HG02678 (cell line): ENCODE data around the gene LZTS3.
"Not testable (repeated sequence)": the region's sequence is repeated elsewhere in the genome, so short reads cannot be mapped to it uniquely, and the experiment has no call there.

Experiments used
- ATAC-seq: cut with Tn5 transposase; IDR thresholded peaks from one replicate; pipeline ENCODE4 v1.9.1; 2021; ENCODE audit warnings: mild to moderate bottlenecking, moderate library complexity; ENCODE audit not compliant: unreplicated experiment

Gene LZTS3

GRCh38 chr20:3146732-3147341 is 26.5 kb downstream of the LZTS3 start:
- no peak for ATAC-seq

- ATAC-seq, result no peak
These were observed 31.6 kb downstream of the LZTS3 start for GRCh38 chr20:3141757-3142156.

GRCh38 chr20:3137492-3137891 is 35.9 kb downstream of the LZTS3 start:
- ATAC-seq, result no peak

- no peak for ATAC-seq
These were observed 37.8 kb downstream of the LZTS3 start for GRCh38 chr20:3135507-3136070.

- ATAC-seq, result no peak
These were observed 39.2 kb downstream of the LZTS3 start for GRCh38 chr20:3134151-3134550.

DNA sequence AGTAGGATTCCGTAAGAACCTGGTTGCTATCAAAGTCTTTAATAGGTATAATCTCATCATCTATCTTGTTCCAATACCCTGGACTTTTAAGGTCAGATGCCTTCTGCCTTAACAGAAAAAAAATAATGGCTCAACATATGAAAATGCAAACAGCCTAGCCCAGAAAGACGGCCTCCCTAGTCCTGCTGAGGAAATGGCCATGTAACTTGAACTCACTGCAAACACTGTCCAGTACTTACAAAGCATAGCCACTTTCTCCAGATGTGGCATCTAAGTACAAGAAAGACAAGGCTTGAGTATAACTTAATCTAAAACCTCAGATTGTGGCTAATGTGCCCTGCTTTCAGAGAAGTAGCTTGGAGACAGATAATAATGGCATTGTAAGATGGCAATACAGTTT is 40.2 kb downstream of the LZTS3 start:
- no peak for ATAC-seq

- no peak for ATAC-seq
These were observed 43.2 kb downstream of the LZTS3 start for GRCh38 chr20:3130051-3130600.

DNA sequence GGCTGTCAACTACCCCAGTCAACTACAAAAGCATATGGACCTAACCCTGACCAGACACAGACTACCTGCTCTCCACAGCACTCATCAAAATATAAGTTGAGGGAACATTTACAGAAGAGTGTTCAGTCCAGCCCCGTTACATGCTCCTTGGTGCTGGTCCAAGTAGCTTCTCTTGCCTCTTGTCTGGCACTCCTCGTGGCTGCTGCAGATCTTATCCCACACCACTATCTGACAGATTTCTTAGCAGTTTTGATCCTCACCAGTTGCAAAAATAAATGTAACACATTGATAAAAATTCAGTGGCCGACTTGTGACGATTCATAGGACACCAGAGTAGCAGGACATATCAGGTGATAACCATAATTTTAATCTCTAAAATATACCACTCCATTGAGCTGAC is 44.3 kb downstream of the LZTS3 start:
- no peak for ATAC-seq

DNA sequence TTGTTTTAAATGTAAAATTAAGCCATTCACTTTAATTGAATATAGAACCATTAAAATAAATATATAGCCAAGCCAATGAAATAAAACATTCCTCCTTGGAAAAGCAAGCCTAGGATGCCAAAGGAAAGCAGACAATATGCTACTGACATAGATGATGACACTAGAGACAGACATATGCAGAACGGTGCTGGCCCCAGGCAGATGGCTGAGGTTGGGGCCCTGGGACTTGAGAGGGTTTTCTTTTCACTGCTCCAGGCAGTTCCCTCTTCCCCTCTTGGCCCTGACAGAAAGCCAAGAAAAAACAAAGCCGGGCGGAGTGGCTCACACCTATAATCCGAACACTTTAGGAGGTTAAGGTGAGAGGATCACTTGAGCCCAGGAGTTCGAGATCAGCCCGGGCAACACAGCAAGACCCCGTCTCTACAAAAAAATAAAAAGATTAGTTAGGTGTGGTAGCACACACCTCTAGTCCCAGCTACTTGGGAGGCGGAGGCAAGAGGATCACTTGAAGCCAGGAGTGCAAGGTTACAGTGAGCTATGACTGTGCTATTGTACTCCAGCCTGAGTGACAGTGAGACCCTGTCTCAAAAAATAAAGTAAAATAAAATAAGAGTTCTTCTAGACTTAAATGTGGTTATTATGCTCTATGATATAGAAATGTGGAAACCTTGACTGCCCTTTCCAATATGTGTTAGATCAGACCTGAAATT is 44.9 kb downstream of the LZTS3 start:
- ATAC-seq, result no peak

DNA sequence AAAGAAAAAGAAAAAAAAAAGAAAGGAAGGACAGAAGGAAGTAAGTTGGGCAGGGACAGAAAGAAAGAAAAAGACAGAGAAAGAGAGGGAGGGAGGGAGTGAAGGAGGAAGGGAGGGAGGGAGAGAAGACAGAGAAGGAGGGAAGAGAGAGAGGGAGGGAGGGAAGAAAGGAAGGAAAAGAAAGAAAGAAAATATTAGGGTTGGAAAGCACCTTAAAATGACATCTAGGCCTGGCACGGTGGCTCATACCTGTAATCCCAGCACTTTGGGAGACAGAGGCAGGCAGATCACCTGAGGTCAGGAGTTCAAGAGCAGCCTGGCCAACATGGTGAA is 46.9 kb downstream of the LZTS3 start:
- no peak for ATAC-seq

DNA sequence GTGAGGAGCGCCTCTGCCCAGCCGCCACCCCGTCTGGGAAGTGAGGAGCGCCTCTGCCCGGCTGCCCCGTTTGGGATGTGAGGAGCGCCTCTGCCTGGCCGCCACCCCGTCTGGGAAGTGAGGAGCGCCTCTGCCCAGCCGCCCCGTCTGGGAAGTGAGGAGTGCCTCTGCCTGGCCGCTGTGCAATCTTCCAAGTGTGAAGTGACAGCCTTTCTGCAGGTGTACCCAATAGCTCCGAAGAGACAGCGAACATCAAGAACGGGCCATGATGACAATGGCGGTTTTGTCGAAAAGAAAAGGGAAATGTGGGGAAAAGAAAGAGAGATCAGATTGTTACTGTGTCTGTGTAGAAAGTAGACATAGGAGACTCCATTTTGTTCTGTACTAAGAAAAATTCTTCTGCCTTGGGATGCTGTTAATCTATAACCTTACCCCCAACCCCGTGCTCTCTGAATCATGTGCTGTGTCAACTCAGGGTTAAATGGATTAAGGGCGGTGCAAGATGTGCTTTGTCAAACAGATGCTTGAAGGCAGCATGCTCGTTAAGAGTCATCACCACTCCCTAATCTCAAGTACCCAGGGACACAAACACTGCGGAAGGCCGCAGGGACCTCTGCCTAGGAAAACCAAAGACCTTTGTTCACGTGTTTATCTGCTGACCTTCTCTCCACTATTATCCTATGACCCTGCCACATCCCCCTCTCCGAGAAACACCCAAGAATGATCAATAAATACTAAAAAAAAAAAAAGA is 47.4 kb downstream of the LZTS3 start:
- not testable (repeated sequence) for ATAC-seq

GRCh38 chr20:3124773-3125560 is 48.4 kb downstream of the LZTS3 start:
- ATAC-seq, result not testable (repeated sequence)

- not testable (repeated sequence) for ATAC-seq
These were observed 49.2 kb downstream of the LZTS3 start for GRCh38 chr20:3124163-3124562.

GRCh38 chr20:3123542-3123941 is 49.8 kb downstream of the LZTS3 start:
- ATAC-seq, result no peak

DNA sequence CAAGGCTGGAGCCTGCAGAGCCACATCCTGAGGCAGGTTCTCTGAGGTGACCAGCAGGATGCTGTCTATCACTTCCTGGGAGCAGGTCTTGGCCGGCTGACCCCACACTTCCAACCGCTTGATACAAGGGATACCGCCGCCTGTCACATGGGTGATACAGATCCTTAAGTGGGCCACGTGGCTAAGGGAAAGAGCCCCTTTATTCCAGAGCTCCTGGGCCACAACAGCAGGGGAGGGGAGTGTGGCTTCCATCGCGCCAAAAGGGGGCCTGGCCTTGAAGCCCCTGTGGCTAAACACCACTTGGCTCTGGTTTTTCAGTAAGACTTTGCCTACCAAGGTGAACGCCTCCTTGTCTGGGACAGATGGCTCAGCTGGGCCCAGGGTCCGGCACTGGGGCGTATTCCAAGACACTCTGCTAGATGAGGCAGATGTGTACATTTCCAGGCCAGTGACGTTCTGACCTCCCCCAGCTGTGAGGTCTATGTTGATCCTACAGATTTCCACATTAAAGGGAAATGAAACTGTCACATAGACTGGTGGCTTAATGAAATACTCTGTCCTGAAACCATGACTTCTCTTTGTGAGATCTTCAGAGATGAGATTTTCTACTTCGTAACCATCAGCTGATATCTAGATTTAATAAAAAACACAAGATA is 51.3 kb downstream of the LZTS3 start:
- ATAC-seq, result no peak

GRCh38 chr20:3121271-3121911 is 52.0 kb downstream of the LZTS3 start:
- ATAC-seq, result no peak

- ATAC-seq, result no peak
These were observed 54.3 kb downstream of the LZTS3 start for GRCh38 chr20:3119044-3119443.

GRCh38 chr20:3117839-3118379 is 55.4 kb downstream of the LZTS3 start:
- ATAC-seq, result not testable (repeated sequence)

GRCh38 chr20:3116341-3116740 is 57.0 kb downstream of the LZTS3 start:
- ATAC-seq, result no peak
